ENCODE measurements around the gene PSD4. TPM values are rescaled to one million over a fixed set of nuclear protein-coding genes. Genes with fewer than 3 reads are reported as not detected.

Gene PSD4
- total and polyA plus RNA-seq, 2 of the 8 experiments (the other 6 are each of a cell fraction or from before 2014, with no cell fraction given): 0.53 to 1.2 TPM

GRCh38 chr2:113227698-113228097 lies 53.9 kb downstream of the PSD4 start (continued):
- TF ChIP-seq CHD7 (IDR thresholded peaks at IDR 0.05; ENCODE audit: insufficient replicate concordance, low read length) (no peak), KDM4A (IDR thresholded peaks at IDR 0.05; ENCODE audit: low read depth, low read length, severe bottlenecking) (no peak), GTF2F1 (IDR thresholded peaks at IDR 0.05; ENCODE audit: borderline replicate concordance, low read depth, low read length) (no peak), KDM1A (IDR thresholded peaks at IDR 0.05; ENCODE audit: borderline replicate concordance, low read length) (no peak), JUN (IDR thresholded peaks at IDR 0.05; ENCODE audit: low read depth, low read length) (no peak), EP300 (IDR thresholded peaks at IDR 0.05; ENCODE audit: borderline replicate concordance in 1 of 2, low read depth in 2 of 2, low read length in 2 of 2) (no peak), RNF2 (IDR thresholded peaks at IDR 0.05; ENCODE audit: borderline replicate concordance, low read depth, low read length, missing control alignments, poor library complexity, severe bottlenecking) (no peak), SP4 (IDR thresholded peaks at IDR 0.05; ENCODE audit: low read length) (no peak), NANOG (IDR thresholded peaks at IDR 0.05; ENCODE audit: insufficient read depth, low read depth, low read length, poor library complexity, severe bottlenecking) (no peak)
- TF ChIP-seq, protein P1, sequence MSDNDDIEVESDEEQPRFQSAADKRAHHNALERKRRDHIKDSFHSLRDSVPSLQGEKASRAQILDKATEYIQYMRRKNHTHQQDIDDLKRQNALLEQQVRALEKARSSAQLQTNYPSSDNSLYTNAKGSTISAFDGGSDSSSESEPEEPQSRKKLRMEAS (IDR thresholded peaks at IDR 0.05): no peak
